ENCODE measurements around the gene TSPO. TPM values are rescaled to one million over a fixed set of nuclear protein-coding genes. Genes with fewer than 3 reads are reported as not detected.
"Not testable (repeated sequence)": the region's sequence is repeated elsewhere in the genome, so short reads cannot be mapped to it uniquely, and the experiment has no call there.

Gene TSPO
- total and polyA plus RNA-seq, 8 donors, result 24.2 to 79.6 (median 42.5) TPM

GRCh38 chr22:43135565-43135964, 15.8 kb upstream of the TSPO start:
- H3K27ac ChIP-seq, result no peak overlapping the region
- no peak overlapping the region for H3K4me3 ChIP-seq
- ATAC-seq (no peak), DNase-seq (no peak), FAIRE-seq (no peak)
- H3K9me3 ChIP-seq, result no peaks in the 10 kb centered on the region
- TF ChIP-seq CTCF (IDR thresholded peaks at IDR 0.05), result no peak
- no peaks in the 10 kb centered on the region for H3K27me3 ChIP-seq
- H3K4me1 ChIP-seq, result no peaks in the 10 kb centered on the region
- intact Hi-C loops (cut with DNase I), result no loop called here
- 89% methylated on average over 5 of the region's 5 CpGs for WGBS, 2 donors
- H3K36me3 ChIP-seq, result peaks cover 0 to 50% (median 4%) of the 10 kb centered on the region in 3 donors

DNA sequence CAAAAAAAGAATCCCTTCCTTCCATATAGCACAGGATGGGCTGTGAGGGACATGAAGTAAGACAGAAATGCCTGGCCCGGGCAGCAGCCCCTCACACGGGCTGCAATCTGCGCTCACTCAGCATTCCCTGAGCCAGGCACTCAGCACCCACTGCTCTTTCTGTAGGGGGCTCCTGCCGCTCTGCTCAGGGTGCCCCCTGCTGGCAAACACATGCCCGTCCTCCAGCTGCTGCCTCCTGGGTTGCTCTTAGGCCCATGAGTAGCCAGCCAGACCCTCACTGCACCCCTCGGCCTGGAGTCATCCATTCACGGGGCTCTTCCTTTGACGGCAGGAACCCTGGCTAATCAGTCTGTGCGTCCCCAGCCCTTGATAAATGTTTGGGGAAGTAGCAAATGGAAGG, 15.1 kb upstream of the TSPO start:
- WGBS, 2 donors, result 59 to 62% methylated on average over 9 of the region's 9 CpGs
- no peak overlapping the region for H3K27ac ChIP-seq
- intact Hi-C loops (cut with DNase I), result no loop called here
- ATAC-seq (peak in 3 of 4 donors; percentile 64 to 80 (median 66)), FAIRE-seq (no peak), DNase-seq (peak in 1 of 6 donors; percentile 65)
- no peak overlapping the region for H3K4me3 ChIP-seq
- H3K4me1 ChIP-seq, result peaks cover 0 to 2% (median 0%) of the 10 kb centered on the region in 3 donors
- no peaks in the 10 kb centered on the region for H3K9me3 ChIP-seq
- H3K27me3 ChIP-seq, result no peaks in the 10 kb centered on the region
- H3K36me3 ChIP-seq, result peaks cover 0 to 50% (median 4%) of the 10 kb centered on the region in 3 donors
- TF ChIP-seq CTCF (IDR thresholded peaks at IDR 0.05), result peak in 3 of 4 donors; percentile 18 to 31 (median 24)

GRCh38 chr22:43136801-43137200, 14.6 kb upstream of the TSPO start:
- 77 to 86% methylated on average over 10 of the region's 10 CpGs for WGBS, 2 donors
- no peak for ATAC-seq

DNA sequence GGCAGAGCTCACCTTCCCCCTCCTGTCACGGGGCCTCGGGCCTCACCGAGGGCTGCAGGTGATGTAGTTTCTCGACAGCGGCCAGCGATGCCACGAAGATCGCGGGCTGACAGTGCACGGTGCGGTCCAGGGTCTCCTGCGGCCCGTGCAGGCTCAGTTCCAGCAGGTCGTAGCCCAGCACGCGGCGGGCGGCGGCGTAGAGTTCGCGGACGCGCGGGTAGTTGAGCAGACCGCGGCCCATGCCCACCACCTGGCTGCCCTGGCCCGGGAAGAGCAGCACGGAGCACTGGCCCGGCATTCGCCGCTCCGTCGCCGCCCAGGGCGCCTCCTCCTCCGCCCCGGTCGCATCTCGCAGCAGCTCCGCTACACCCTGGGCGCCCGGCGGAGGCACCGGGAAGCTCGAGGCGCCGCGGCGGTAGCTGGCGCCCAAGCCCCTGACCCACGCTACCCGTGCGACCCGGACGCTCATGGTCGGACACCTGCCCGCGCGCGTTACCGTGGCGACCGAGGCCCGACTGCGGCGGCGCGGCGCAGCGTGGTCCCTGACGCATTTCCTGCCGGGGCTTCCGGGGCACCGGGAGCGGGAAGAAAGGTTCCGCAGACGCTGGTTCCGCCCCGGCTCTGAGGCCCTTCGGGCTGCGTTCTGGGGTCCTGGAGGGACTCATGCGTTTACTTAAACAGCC, 8.3 kb upstream of the TSPO start, which contains the start of gene MCAT:
MCAT (minus strand) TSS at position 519 of the 683 bp plus-strand sequence; CDS start at position 469, 50 bp downstream.
- no peaks in the 10 kb centered on the region for H3K27me3 ChIP-seq
- no peak for TF ChIP-seq CTCF (IDR thresholded peaks at IDR 0.05)
- FAIRE-seq (no peak), DNase-seq (peak; percentile 77 to 96 (median 88)), ATAC-seq (peak; percentile 93 to 98 (median 95))
- WGBS, 2 donors, result 0% methylated on average over 63 to 83 of the region's 83 CpGs
- H3K27ac ChIP-seq, result peak within 1 kb of the TSS; percentile 41 to 82 (median 54)
- intact Hi-C loops (cut with DNase I), result no loop called here
- H3K9me3 ChIP-seq, result no peaks in the 10 kb centered on the region
- peaks cover 0 to 16% (median 3%) of the 10 kb centered on the region in 3 donors for H3K36me3 ChIP-seq
- H3K4me3 ChIP-seq, result peak within 1 kb of the TSS; percentile 69 to 97 (median 80)
- peaks cover 0 to 14% (median 5%) of the 10 kb centered on the region in 3 donors for H3K4me1 ChIP-seq

More at GRCh38 chr22:43136801-43137200, 14.6 kb upstream of the TSPO start:
- TF ChIP-seq CTCF (IDR thresholded peaks at IDR 0.05), result no peak
- H3K27me3 ChIP-seq, result no peaks in the 10 kb centered on the region
- peaks cover 0 to 8% (median under 1%) of the 10 kb centered on the region in 3 donors for H3K4me1 ChIP-seq
- no peaks in the 10 kb centered on the region for H3K9me3 ChIP-seq
- H3K4me3 ChIP-seq, result no peak overlapping the region
- H3K36me3 ChIP-seq, result peaks cover 0 to 50% (median 4%) of the 10 kb centered on the region in 3 donors
- H3K27ac ChIP-seq, result no peak overlapping the region
- no peak for FAIRE-seq
- intact Hi-C loops (cut with DNase I), result no loop called here
- no peak for DNase-seq

DNA sequence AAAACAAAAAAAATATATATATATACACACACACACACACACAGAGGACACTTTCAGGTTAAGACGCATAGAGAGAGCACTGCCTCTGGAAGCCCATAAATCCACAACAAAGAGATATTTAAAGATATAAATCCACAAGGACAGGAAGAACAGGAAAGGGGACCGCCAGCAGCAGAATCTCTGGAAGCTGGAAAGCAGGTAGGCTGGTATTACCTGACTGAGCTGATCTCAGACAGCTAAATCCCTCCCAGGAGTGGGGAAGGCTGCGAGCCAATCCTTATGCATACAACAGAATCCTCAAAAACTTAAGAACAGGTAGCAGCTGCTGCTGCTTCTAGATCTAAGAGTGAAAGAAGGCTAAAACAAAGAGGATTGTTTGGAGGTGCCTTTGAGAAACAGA, 6.4 kb upstream of the TSPO start:
- no peaks in the 10 kb centered on the region for H3K9me3 ChIP-seq
- H3K4me1 ChIP-seq, result peaks cover 0 to 14% (median 5%) of the 10 kb centered on the region in 3 donors
- H3K36me3 ChIP-seq, result peaks cover 0 to 5% (median 0%) of the 10 kb centered on the region in 3 donors
- no peak overlapping the region for H3K4me3 ChIP-seq
- H3K27ac ChIP-seq, result no peak overlapping the region
- FAIRE-seq (no peak), DNase-seq (no peak), ATAC-seq (no peak)
- WGBS, 2 donors, result 71 to 74% methylated on average over 3 of the region's 3 CpGs
- TF ChIP-seq CTCF (IDR thresholded peaks at IDR 0.05), result no peak
- intact Hi-C loops (cut with DNase I), result no loop called here
- H3K27me3 ChIP-seq, result no peaks in the 10 kb centered on the region

DNA sequence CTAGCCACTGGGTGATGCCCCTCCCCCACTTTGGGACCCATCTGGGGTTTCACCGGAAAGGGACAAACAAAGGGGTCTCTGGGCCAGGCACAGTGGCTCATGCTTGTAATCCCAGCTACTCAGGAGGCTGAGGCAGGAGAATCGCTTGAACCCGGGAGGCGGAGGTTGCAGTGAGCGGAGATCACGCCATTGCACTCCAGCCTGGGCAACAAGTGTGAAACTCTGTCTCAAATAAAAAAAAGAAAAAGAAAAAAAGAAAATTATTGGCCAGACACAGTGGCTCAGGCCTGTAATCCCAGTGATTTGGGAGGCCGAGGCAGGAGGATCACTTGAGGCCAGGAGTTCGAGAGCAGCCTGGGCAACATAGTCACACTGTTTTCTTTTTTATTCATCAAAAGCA, 6.0 kb upstream of the TSPO start:
- FAIRE-seq; intact Hi-C loops (cut with DNase I); ATAC-seq; H3K4me3 ChIP-seq; H3K27ac ChIP-seq; H3K9me3 ChIP-seq; H3K36me3 ChIP-seq; DNase-seq; H3K27me3 ChIP-seq: not testable (repeated sequence)
- WGBS, 2 donors, result 86 to 93% methylated on average over 8 of the region's 8 CpGs
- H3K4me1 ChIP-seq, result peaks cover 0 to 14% (median 5%) of the 10 kb centered on the region in 3 donors

GRCh38 chr22:43146332-43146731, 5.0 kb upstream of the TSPO start:
- not testable (repeated sequence) for FAIRE-seq

More at GRCh38 chr22:43146332-43146731, 5.0 kb upstream of the TSPO start:
- H3K27ac ChIP-seq; H3K27me3 ChIP-seq; intact Hi-C loops (cut with DNase I); ATAC-seq; H3K9me3 ChIP-seq; H3K36me3 ChIP-seq; H3K4me3 ChIP-seq: not testable (repeated sequence)
- DNase-seq, result peak in 1 of 6 donors; percentile 13
- 80 to 85% methylated on average over 15 of the region's 15 CpGs for WGBS, 2 donors
- H3K4me1 ChIP-seq, result peaks cover 0 to 11% (median 5%) of the 10 kb centered on the region in 3 donors

Data from pancreas (tissue), 10 donors.